HG03457 (cell line): Measurements from ENCODE around the gene FAM32A.

Experiments
- ATAC-seq: cut with Tn5 transposase; IDR thresholded peaks from one replicate; pipeline ENCODE4 v1.9.1; 2021; ENCODE audit warnings: moderate number of reproducible peaks; ENCODE audit not compliant: unreplicated experiment

The FAM32A gene

DNA sequence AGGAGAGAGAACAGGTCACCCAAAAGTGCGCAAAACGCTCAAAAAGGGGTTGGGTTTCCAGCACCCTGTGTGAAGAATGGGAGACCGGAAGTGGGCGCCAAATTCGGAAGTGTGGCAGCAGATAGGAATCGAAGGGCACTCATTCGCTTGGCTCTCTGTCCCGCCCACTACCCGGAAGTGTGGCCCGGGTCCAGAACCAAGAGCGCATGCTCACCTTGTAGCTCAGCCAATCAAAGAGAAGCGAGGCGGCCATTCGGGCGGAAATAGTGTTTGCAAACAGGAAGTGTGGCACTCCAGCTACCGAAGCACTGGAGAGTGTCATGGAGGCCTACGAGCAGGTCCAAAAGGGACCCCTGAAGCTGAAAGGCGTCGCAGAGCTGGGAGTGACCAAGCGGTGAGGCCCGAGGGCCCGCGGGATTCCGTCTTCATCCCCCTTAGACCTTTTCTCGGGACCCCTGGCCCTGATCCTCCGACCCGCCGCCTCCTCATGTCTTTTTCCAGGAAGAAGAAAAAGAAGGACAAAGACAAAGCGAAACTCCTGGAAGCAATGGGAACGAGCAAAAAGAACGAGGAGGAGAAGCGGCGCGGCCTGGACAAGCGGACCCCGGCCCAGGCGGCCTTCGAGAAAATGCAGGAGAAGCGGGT lies at the start of gene FAM32A:
Gene FAM32A, plus strand, starts transcription at position 288 of the 645 bp plus-strand sequence. Its CDS starts 33 bp downstream, at position 321.
- ATAC-seq, result peak; percentile 79

- no peak for ATAC-seq
Observed at GRCh38 chr19:16135430-16136127, 49.6 kb upstream of the FAM32A start.

GRCh38 chr19:16136185-16136999 lies 48.8 kb upstream of the FAM32A start:
- no peak for ATAC-seq

DNA sequence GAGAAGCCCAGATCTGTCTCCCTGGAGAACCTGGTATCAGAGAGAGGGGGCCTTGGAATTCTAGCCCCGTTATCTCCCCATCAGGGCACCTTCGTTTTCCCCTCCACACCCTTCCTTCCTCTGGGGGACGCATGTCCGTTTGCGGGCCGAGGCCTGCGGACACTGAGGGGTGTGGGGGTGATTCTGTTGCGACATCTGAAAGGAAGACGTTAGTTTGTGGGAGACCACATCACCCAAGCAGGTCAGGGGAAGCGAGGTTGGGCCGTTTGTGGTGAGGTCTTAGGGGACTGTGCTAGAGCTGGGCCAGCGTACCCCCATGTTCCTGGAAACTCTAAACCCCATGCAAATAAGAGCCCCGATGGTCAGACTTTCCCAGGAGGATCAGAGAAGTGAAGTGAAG lies 45.5 kb upstream of the FAM32A start:
- ATAC-seq, result no peak

- no peak for ATAC-seq
Observed at GRCh38 chr19:16141043-16141442, 44.2 kb upstream of the FAM32A start.

- no peak for ATAC-seq
Observed at GRCh38 chr19:16142032-16142580, 43.1 kb upstream of the FAM32A start.

GRCh38 chr19:16143399-16144215 lies 41.6 kb upstream of the FAM32A start, which contains the start of gene HSH2D:
Gene HSH2D, plus strand, starts transcription at chr19:16143685. Its CDS starts 5,066 bp downstream, at chr19:16148751.
- no peak for ATAC-seq

- no peak for ATAC-seq
Observed at GRCh38 chr19:16144216-16144581, 41.0 kb upstream of the FAM32A start.

GRCh38 chr19:16146112-16146511 lies 39.1 kb upstream of the FAM32A start:
- ATAC-seq, result no peak

GRCh38 chr19:16148443-16149229 lies 36.6 kb upstream of the FAM32A start:
- no peak for ATAC-seq

DNA sequence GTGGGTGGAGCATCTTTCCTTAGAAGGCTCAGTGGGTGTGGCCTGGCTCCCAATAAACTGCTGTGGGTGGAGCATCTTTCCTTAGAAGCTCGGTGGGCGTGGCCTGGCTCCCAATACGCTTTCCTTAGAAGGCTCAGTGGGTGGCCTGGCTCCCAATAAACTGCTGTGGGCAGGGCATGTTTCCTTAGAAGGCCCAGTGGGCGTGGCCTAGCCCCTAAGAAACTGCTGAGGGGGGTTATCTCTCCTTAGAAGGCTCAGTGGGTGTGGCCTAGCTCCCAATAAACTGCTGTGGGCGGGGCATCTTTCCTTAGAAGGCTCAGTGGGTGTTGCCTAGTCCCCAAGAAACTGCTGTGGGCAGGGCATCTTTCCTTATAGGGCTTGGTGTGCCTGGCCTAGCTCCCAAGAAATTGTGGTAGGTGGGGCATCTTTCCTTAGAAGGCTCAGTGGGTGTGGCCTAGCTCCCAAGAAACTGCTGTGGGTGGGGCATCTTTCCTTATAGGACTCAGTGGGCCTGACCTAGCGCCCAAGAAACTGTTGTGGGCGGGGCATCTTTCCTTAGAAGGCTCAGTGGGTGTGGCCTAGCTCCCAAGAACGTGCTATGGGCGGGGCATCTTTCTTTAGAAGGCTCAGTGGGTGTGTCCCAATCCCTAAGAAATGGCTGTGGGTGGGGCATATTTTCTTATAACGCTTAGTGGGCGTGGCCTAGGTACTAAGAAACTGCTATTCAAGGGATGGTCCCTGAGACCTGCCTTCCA lies 31.5 kb upstream of the FAM32A start:
- no peak for ATAC-seq

- no peak for ATAC-seq
Observed at GRCh38 chr19:16154557-16154956, 30.7 kb upstream of the FAM32A start.

GRCh38 chr19:16155128-16155527 lies 30.1 kb upstream of the FAM32A start:
- no peak for ATAC-seq

GRCh38 chr19:16156904-16157303 lies 28.3 kb upstream of the FAM32A start:
- no peak for ATAC-seq

DNA sequence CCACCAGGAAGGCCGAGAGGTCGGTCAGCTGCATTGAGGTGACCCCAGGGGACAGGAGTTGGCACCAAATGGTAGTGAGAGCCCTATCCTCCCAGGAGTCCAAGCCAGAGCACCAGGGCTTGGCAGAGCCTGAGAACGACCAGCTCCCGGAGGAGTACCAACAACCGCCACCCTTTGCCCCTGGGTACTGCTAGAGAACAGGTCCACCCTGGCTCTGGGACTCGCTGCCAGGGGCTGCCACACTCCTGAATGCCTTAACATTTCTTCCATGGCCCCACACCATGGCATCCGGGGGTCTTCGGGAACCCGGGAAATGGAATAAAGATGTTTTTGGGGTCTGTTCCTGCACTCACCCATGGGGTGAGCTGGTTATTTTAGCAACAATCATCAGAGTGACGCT lies 27.6 kb upstream of the FAM32A start:
- no peak for ATAC-seq

DNA sequence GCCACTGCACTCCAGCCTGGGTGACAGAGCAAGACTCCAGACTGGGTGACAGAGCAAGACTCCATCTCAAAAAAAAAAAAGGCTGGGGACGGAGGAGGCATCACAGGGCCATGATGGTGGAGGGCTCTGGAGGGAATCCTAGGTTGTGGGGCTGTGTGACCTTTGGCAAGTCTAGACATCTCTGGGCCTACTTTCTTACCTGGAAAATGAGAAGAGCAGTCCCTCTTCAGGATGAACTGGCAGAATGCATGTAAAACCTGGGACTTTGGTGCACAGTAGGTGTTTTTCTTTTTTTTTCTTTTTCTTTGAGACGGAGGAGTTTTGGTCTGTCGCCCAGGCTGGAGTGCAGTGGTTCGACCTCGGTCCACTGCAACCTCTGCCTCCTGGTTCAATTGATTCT lies 25.6 kb upstream of the FAM32A start:
- no peak for ATAC-seq

GRCh38 chr19:16160445-16160942 lies 24.7 kb upstream of the FAM32A start:
- no peak for ATAC-seq

GRCh38 chr19:16160943-16161560 lies 24.2 kb upstream of the FAM32A start:
- ATAC-seq, result no peak
